ENCODE data around the gene TCEANC.

Gene TCEANC

GRCh38 chrX:13694983-13695382, 42.0 kb downstream of the TCEANC start:
- Histone ChIP-seq H3K4me1 (ENCODE audit: control insufficient read depth, insufficient read depth, low read length) (peaks cover 23% of the 10 kb centered on the region), H3K4me3 (ENCODE audit: low read depth, low read length) (no peak overlapping the region), H3K9me3 (ENCODE audit: control insufficient read depth, insufficient read depth, low read length) (no peaks in the 10 kb centered on the region), H3K36me3 (ENCODE audit: control insufficient read depth, insufficient read depth, low read length) (no peaks in the 10 kb centered on the region), H3K27me3 (ENCODE audit: control insufficient read depth, insufficient read depth, low read length) (no peaks in the 10 kb centered on the region), H3K9ac (ENCODE audit: low read depth, low read length) (peak overlapping the region; percentile 30)

DNA sequence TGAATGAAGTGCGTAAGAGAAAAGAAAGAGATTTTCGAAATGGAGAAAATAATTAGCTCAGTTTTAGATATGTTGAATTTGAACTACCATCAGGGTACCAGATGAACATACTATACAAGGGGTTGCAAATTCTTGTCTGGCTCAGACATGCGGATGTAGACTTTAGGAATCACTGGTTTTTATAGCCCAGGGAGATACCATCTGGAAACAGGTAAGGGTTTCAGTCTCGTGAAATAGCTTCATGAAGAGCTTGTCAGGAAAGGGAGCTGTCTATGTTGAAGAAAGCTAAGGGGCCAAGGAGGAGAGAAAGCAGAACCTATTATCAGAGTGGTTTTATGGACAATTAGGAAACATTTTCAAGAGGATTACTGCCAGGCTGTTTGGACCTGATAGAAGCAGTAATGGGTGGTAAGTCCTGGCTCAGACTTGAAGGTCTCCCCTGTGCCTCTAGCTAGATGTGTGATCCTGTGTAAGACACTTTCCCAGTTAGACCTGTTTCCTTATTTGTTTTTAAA, 42.7 kb downstream of the TCEANC start:
- no peak overlapping the region for H3K4me3 ChIP-seq (ENCODE audit: low read depth, low read length)
- H3K9ac ChIP-seq (ENCODE audit: low read depth, low read length), result no peak overlapping the region
- H3K4me1 ChIP-seq (ENCODE audit: control insufficient read depth, insufficient read depth, low read length), result peaks cover 23% of the 10 kb centered on the region
- no peaks in the 10 kb centered on the region for H3K36me3 ChIP-seq (ENCODE audit: control insufficient read depth, insufficient read depth, low read length)
- H3K27me3 ChIP-seq (ENCODE audit: control insufficient read depth, insufficient read depth, low read length), result no peaks in the 10 kb centered on the region
- no peaks in the 10 kb centered on the region for H3K9me3 ChIP-seq (ENCODE audit: control insufficient read depth, insufficient read depth, low read length)

GRCh38 chrX:13697455-13697854, 44.5 kb downstream of the TCEANC start:
- Histone ChIP-seq H3K9ac (ENCODE audit: low read depth, low read length) (no peak overlapping the region), H3K4me3 (ENCODE audit: low read depth, low read length) (no peak overlapping the region), H3K36me3 (ENCODE audit: control insufficient read depth, insufficient read depth, low read length) (no peaks in the 10 kb centered on the region), H3K9me3 (ENCODE audit: control insufficient read depth, insufficient read depth, low read length) (no peaks in the 10 kb centered on the region), H3K4me1 (ENCODE audit: control insufficient read depth, insufficient read depth, low read length) (peaks cover 23% of the 10 kb centered on the region), H3K27me3 (ENCODE audit: control insufficient read depth, insufficient read depth, low read length) (no peaks in the 10 kb centered on the region)

GRCh38 chrX:13697976-13698375, 45.0 kb downstream of the TCEANC start:
- no peaks in the 10 kb centered on the region for H3K36me3 ChIP-seq (ENCODE audit: control insufficient read depth, insufficient read depth, low read length)
- no peak overlapping the region for H3K9ac ChIP-seq (ENCODE audit: low read depth, low read length)
- no peaks in the 10 kb centered on the region for H3K9me3 ChIP-seq (ENCODE audit: control insufficient read depth, insufficient read depth, low read length)
- H3K4me3 ChIP-seq (ENCODE audit: low read depth, low read length), result no peak overlapping the region
- H3K27me3 ChIP-seq (ENCODE audit: control insufficient read depth, insufficient read depth, low read length), result no peaks in the 10 kb centered on the region
- H3K4me1 ChIP-seq (ENCODE audit: control insufficient read depth, insufficient read depth, low read length), result peaks cover 19% of the 10 kb centered on the region

DNA sequence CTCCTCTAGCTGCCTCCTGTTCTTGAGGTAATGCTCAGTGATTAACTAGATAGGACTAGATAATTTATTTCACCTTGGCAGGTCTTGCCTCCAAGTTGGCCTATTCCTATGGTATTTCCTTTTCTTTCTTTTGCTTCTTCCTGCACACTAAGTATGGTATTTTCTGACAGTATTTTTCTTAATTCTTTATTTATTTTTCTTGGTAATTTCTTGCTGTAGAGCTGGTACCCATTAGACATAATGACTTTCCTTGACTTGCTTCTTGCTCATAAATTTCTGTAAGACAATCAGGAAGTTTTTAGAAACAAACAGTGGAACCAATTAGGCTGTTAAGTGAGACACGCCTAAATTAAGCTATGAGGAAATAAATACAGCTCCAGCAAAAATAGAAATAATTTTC, 45.5 kb downstream of the TCEANC start:
- Histone ChIP-seq H3K27me3 (ENCODE audit: control insufficient read depth, insufficient read depth, low read length) (no peaks in the 10 kb centered on the region), H3K4me3 (ENCODE audit: low read depth, low read length) (no peak overlapping the region)

DNA sequence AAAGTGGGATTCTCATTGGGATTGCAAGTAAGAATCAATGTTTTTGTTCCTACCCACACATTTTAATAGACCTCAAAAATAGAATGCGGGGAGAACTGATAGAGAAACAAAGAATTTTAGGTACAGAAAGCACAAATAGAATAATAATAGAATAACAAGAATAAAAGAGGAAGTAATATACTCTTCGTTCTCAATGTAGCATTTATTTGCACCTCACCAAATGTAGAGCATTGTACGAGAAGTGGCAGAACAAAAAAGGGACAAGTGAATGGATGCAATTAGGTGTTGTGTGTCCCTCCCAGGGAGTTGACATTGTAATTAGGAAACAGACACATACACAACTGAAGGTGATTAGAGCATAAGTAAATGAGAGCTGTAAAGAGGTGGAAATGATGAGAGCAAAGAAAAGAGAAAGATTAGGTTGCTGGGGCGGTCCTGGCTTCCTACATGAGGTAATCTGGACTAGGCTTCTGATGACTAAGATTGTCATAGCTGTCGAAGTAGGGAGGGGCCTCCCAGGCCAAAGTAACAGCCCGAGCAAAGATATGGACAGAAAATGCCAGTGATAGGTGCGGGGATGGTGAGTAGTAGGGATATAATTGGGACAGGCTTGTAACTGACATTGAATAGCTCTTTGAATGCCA, 46.4 kb downstream of the TCEANC start:
- H3K4me1 ChIP-seq (ENCODE audit: control insufficient read depth, insufficient read depth, low read length), result peaks cover 8% of the 10 kb centered on the region
- no peak overlapping the region for H3K4me3 ChIP-seq (ENCODE audit: low read depth, low read length)
- H3K9ac ChIP-seq (ENCODE audit: low read depth, low read length), result no peak overlapping the region
- H3K36me3 ChIP-seq (ENCODE audit: control insufficient read depth, insufficient read depth, low read length), result no peaks in the 10 kb centered on the region
- no peaks in the 10 kb centered on the region for H3K9me3 ChIP-seq (ENCODE audit: control insufficient read depth, insufficient read depth, low read length)
- H3K27me3 ChIP-seq (ENCODE audit: control insufficient read depth, insufficient read depth, low read length), result no peaks in the 10 kb centered on the region

More for the DNA sequence above, 45.5 kb downstream of the TCEANC start:
- Histone ChIP-seq H3K9ac (ENCODE audit: low read depth, low read length) (no peak overlapping the region), H3K9me3 (ENCODE audit: control insufficient read depth, insufficient read depth, low read length) (no peaks in the 10 kb centered on the region), H3K4me1 (ENCODE audit: control insufficient read depth, insufficient read depth, low read length) (peaks cover 15% of the 10 kb centered on the region), H3K36me3 (ENCODE audit: control insufficient read depth, insufficient read depth, low read length) (no peaks in the 10 kb centered on the region)

- no peaks in the 10 kb centered on the region for H3K9me3 ChIP-seq (ENCODE audit: control insufficient read depth, insufficient read depth, low read length)
- peaks cover 2% of the 10 kb centered on the region for H3K4me1 ChIP-seq (ENCODE audit: control insufficient read depth, insufficient read depth, low read length)
- no peak overlapping the region for H3K4me3 ChIP-seq (ENCODE audit: low read depth, low read length)
- no peaks in the 10 kb centered on the region for H3K27me3 ChIP-seq (ENCODE audit: control insufficient read depth, insufficient read depth, low read length)
- no peaks in the 10 kb centered on the region for H3K36me3 ChIP-seq (ENCODE audit: control insufficient read depth, insufficient read depth, low read length)
- H3K9ac ChIP-seq (ENCODE audit: low read depth, low read length), result no peak overlapping the region
Measured at GRCh38 chrX:13700380-13700779, 47.4 kb downstream of the TCEANC start.

DNA sequence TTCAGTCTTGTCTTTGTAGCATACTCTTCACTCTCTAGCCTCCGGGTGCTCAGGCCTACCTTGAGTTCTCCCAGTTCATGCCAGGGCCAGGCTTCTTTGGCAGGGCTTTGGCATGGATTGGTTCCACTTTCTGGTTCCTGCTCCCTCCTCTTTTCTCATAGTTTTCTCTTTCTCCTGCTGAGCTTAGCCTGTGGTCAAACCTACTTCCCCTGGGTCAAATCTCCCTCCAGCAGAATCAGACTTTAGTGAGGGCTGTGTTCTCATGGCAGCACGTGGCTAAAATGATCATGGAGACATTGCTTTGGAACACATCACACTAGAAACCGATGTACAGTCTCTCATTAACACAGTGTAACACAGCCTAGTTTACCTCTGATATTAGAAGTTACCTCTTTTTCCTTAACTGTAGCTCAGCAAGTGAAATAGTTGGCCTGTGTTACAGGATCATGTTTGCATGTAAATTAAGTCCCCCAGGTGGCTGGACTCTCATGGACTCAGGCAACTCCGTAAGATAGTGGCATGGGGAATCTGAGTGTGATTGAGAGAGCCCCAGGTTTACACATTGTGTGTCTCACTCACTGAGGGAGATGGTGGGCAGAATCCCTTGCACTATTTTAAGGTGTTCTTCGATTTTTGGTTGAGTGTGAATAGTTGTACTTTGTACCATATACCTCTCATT, 49.3 kb downstream of the TCEANC start:
- no peaks in the 10 kb centered on the region for H3K36me3 ChIP-seq (ENCODE audit: control insufficient read depth, insufficient read depth, low read length)
- no peak overlapping the region for H3K4me3 ChIP-seq (ENCODE audit: low read depth, low read length)
- H3K9me3 ChIP-seq (ENCODE audit: control insufficient read depth, insufficient read depth, low read length), result no peaks in the 10 kb centered on the region
- peaks cover 2% of the 10 kb centered on the region for H3K4me1 ChIP-seq (ENCODE audit: control insufficient read depth, insufficient read depth, low read length)
- H3K9ac ChIP-seq (ENCODE audit: low read depth, low read length), result no peak overlapping the region
- no peaks in the 10 kb centered on the region for H3K27me3 ChIP-seq (ENCODE audit: control insufficient read depth, insufficient read depth, low read length)

GRCh38 chrX:13703135-13703534, 50.2 kb downstream of the TCEANC start:
- Histone ChIP-seq H3K27me3 (ENCODE audit: control insufficient read depth, insufficient read depth, low read length) (no peaks in the 10 kb centered on the region), H3K4me1 (ENCODE audit: control insufficient read depth, insufficient read depth, low read length) (peaks cover 2% of the 10 kb centered on the region), H3K9me3 (ENCODE audit: control insufficient read depth, insufficient read depth, low read length) (no peaks in the 10 kb centered on the region), H3K4me3 (ENCODE audit: low read depth, low read length) (no peak overlapping the region), H3K9ac (ENCODE audit: low read depth, low read length) (no peak overlapping the region), H3K36me3 (ENCODE audit: control insufficient read depth, insufficient read depth, low read length) (peaks cover 5% of the 10 kb centered on the region)

GRCh38 chrX:13703589-13703988, 50.6 kb downstream of the TCEANC start:
- Histone ChIP-seq H3K4me1 (ENCODE audit: control insufficient read depth, insufficient read depth, low read length) (peaks cover under 1% of the 10 kb centered on the region), H3K36me3 (ENCODE audit: control insufficient read depth, insufficient read depth, low read length) (peaks cover 5% of the 10 kb centered on the region), H3K27me3 (ENCODE audit: control insufficient read depth, insufficient read depth, low read length) (no peaks in the 10 kb centered on the region), H3K4me3 (ENCODE audit: low read depth, low read length) (no peak overlapping the region), H3K9me3 (ENCODE audit: control insufficient read depth, insufficient read depth, low read length) (no peaks in the 10 kb centered on the region), H3K9ac (ENCODE audit: low read depth, low read length) (no peak overlapping the region)

DNA sequence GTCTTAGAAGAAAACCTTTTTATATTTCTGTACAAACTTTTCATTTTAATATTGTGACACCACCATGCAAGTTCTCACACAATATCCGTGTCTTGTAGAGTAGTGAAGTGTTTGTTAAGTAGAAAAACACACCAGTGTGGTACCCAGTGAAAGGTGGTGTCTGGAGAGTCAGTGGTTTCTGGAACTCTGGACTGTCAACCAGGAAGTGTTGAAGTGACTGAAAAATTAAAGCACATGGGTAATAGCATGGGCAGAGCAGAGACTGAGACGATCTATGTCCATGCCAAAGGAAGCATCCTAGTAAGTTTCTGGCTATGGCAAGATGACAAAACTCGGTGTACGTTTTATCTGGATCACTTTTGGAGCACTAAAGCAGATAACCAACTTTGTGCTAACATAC, 58.2 kb downstream of the TCEANC start:
- Histone ChIP-seq H3K27me3 (ENCODE audit: control insufficient read depth, insufficient read depth, low read length) (no peaks in the 10 kb centered on the region), H3K36me3 (ENCODE audit: control insufficient read depth, insufficient read depth, low read length) (peaks cover 5% of the 10 kb centered on the region)

More for the DNA sequence above, 58.2 kb downstream of the TCEANC start:
- no peaks in the 10 kb centered on the region for H3K9me3 ChIP-seq (ENCODE audit: control insufficient read depth, insufficient read depth, low read length)
- H3K4me3 ChIP-seq (ENCODE audit: low read depth, low read length), result no peak overlapping the region
- H3K4me1 ChIP-seq (ENCODE audit: control insufficient read depth, insufficient read depth, low read length), result peaks cover 8% of the 10 kb centered on the region
- H3K9ac ChIP-seq (ENCODE audit: low read depth, low read length), result no peak overlapping the region
